GM12892 (cell line): ENCODE measurements around the gene PDCD11.

Experiments used
- DNase-seq: peaks from one replicate; pipeline ENCODE4 v3.0.0; 2011; ENCODE audit not compliant: insufficient read length
- FAIRE-seq: peaks from 2 replicates; lab custom pipeline; 2011; peaks lifted over from hg19 to GRCh38; lab: Jason Lieb, UNC
- POLR2A ChIP-seq: IDR thresholded peaks from 2 replicates; pipeline ENCODE4 v1.6.1; 2011; ENCODE audit warnings: low read depth, low read length, control low read depth
- POLR2AphosphoS5 ChIP-seq: IDR thresholded peaks from 2 replicates; pipeline ENCODE4 v1.6.1; 2011; ENCODE audit warnings: low read depth, low read length, control low read depth
- TAF1 ChIP-seq: IDR thresholded peaks from 2 replicates; pipeline ENCODE4 v1.6.1; 2011; ENCODE audit warnings: low read depth, mild to moderate bottlenecking, control low read depth, low read length, borderline replicate concordance

Gene PDCD11

GRCh38 chr10:103442031-103442461 lies 45.6 kb downstream of the PDCD11 start:
- TF ChIP-seq POLR2AphosphoS5 (no peak), POLR2A (no peak), TAF1 (no peak)
- FAIRE-seq = no peak
- no peak for DNase-seq

DNA sequence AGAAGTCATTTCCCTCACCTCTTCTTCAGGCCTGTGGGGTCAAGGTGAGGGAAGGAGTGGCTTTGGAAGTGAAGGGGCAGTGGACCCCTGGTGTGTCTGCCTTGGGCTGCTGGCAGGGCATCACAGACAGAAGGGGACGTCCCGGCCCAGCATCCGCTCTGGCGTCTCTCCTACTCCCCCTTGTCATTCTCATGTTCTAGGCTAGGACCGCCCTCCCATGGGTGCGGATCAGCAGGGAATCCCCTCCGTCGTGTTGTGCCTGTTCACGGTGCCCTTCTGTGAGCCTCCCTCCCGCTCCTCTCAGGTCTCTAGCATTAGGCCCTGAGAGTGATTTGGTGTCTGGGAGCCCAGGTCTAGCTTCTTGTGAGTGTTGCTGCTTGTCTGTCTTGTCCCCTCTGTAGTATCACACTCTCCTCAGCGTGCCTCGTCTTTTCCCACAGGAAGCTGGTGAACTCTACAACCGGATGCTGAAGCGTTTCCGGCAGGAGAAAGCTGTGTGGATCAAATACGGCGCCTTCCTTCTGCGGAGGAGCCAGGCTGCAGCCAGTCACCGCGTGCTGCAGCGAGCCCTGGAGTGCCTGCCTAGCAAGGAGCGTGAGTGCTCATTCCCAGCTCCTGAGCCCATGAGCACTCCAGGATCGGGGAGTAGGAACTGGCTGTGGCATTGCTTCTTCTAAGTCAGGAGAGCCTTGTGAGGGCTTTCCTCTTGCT lies 47.2 kb downstream of the PDCD11 start:
- DNase-seq = no peak
- no peak for FAIRE-seq

DNA sequence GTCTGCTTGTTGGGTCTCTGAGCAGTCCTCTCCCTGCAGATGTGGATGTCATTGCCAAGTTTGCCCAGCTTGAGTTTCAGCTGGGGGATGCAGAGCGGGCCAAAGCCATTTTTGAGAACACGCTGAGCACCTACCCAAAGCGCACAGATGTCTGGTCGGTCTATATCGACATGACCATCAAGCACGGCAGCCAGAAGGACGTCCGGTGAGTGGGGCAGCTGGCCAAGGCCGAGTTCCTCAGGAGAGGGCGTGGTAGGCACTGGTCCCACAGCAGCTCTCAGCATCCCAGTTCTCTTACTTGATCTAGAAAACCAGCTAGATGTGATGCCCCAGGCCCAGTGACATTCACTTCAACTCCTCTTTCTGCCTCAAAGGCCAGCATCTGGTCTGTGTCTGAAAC lies 48.1 kb downstream of the PDCD11 start:
- FAIRE-seq (no peak), DNase-seq (no peak)
- TF ChIP-seq POLR2AphosphoS5 (no peak), POLR2A (no peak), TAF1 (no peak)

More for the DNA sequence above, 47.2 kb downstream of the PDCD11 start:
- TF ChIP-seq POLR2AphosphoS5 = no peak
- TF ChIP-seq POLR2A = no peak
- no peak for TF ChIP-seq TAF1

DNA sequence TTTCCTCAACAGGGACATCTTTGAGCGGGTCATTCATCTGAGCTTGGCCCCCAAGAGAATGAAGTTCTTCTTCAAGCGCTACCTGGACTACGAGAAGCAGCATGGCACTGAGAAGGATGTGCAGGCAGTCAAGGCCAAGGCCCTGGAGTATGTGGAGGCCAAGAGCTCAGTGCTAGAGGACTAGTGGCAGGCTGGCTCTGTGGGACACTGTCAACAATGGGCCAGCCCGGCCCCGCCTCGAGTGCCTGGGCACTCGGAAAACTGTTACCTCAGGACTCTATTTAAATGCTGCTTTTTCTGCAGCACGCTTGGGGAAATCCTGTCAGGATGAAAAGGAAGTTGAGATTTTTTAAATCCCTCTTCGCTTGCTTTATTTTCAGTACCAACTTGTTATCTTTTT lies 48.9 kb downstream of the PDCD11 start:
- no peak for TF ChIP-seq TAF1
- TF ChIP-seq POLR2A = no peak
- TF ChIP-seq POLR2AphosphoS5 = no peak
- DNase-seq (no peak), FAIRE-seq (peak; percentile 14)

DNA sequence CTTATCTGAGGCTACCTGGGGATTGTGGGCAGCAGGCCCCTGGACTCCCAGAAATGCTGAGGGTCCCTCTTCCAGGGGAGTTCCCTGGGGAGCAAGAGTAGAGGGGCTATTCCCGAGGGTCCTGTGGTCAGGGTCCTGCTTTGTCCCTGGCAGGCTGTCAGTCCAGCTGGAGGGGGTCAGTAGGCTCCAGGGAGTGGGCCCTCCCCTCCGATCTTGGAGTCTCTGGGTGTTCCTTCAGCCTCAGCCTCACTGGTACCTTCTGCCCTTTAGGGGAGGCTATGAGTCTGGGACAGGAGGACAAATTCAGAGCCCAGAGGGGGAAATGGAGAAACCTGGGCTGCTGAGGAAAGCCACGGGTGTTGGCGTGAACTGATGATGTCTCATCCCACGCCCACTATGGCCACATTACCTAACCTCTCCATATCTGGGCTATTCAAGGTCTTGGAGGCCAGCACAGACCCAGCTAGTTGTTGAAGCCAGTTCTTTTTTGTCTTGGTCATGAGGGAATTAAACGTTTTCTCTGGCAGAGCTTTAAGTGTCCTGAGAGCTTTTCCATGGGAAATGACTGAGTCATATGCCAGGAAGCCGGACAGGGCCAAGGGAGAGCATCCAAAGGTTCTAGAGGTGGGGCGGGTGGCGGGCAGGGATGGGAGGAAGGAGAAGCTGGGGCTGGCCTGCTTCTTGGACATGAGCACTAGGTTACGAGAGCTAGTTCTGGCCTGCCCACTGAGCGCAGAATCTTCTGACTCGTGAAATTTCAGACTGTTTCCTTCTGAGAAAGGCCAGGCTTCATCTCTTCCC lies 49.5 kb downstream of the PDCD11 start:
- no peak for TF ChIP-seq TAF1
- no peak for TF ChIP-seq POLR2AphosphoS5
- no peak for TF ChIP-seq POLR2A
- DNase-seq (no peak), FAIRE-seq (no peak)

DNA sequence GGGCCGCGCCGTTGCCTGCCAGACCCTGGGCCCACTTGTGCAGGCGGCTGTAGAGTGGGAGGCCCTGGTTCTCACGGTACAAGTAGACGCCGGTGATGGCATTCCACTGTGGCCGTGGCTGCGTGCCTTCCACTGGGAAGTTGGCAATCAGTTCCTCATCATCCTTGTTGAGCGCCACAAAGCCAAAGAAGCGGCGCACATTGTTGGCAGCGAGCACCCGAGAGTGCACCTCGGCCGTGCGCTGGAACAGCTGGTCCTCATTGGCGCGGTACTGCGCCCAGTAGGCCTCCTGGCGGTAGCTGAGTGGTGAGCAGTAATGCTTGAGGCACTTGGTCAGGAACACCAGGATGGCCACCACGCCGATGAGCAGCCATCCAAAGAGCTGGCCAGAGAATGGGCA lies 50.8 kb downstream of the PDCD11 start:
- no peak for FAIRE-seq
- DNase-seq = no peak
- TF ChIP-seq TAF1 (no peak), POLR2AphosphoS5 (no peak), POLR2A (no peak)

- TF ChIP-seq POLR2AphosphoS5 = no peak
- TF ChIP-seq POLR2A = no peak
- no peak for TF ChIP-seq TAF1
- DNase-seq (no peak), FAIRE-seq (no peak)
Measured at GRCh38 chr10:103448746-103449145, 52.3 kb downstream of the PDCD11 start.

GRCh38 chr10:103449208-103450144 lies 53.0 kb downstream of the PDCD11 start:
- TF ChIP-seq POLR2AphosphoS5 = no peak
- no peak for TF ChIP-seq POLR2A
- TF ChIP-seq TAF1 = no peak
- FAIRE-seq = no peak

DNA sequence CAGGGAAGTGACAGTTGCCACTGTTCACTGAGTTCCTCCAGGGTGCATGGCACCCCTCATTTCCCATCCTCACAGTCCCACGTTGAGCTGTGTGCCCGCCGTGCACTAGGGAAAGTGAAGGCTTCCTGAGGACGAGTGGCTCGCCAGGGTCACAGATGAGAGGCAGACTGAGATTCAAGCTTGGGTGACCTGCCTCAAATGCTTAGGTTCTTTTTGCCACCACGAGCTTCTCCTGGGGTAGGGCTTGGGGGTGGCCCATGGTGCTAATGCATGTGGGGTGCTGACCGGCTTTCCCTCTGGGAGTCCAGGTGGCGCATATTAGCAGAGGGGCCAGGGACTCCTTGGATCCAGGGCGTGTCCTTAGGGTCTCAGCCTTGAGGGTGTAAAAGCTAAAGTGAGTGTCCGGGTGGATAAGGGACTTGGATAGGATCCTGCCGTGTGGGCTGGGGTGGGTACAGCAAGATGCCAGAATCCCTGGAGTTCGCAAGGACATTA lies 53.8 kb downstream of the PDCD11 start:
- no peak for DNase-seq
- TF ChIP-seq TAF1 = no peak
- TF ChIP-seq POLR2A = no peak
- TF ChIP-seq POLR2AphosphoS5 = no peak
- no peak for FAIRE-seq

More at GRCh38 chr10:103449208-103450144, 53.0 kb downstream of the PDCD11 start:
- DNase-seq = no peak

- FAIRE-seq = peak; percentile 80
- no peak for TF ChIP-seq POLR2A
- no peak for TF ChIP-seq TAF1
- TF ChIP-seq POLR2AphosphoS5 = no peak
- DNase-seq = peak; percentile 66
Measured at GRCh38 chr10:103451091-103451813, 54.8 kb downstream of the PDCD11 start.
